HCT116 (cell line): ENCODE data around the gene TNIK.

ENCODE experiments used
- EZH2 ChIP-seq: fragments of 200-600 bp; sonication (generic); IDR thresholded peaks from 2 replicates; pipeline ENCODE4 v1.6.1; 2017; ENCODE audit warnings: antibody characterized with exemption, mixed run types
- POLR2A ChIP-seq: IDR thresholded peaks from 2 replicates; pipeline ENCODE4 v1.7.0; 2011; ENCODE audit warnings: borderline replicate concordance; ENCODE audit not compliant: insufficient read depth, insufficient read length; ENCODE audit errors: extremely low read depth
- SIN3A ChIP-seq: IDR thresholded peaks from 2 replicates; pipeline ENCODE4 v1.6.1; 2012; ENCODE audit warnings: low read depth
- ZNF274 ChIP-seq: fragments of 200-500 bp; sonication (Bioruptor generic); IDR thresholded peaks from 2 replicates; pipeline ENCODE4 v1.6.1; 2014; ENCODE audit warnings: mild to moderate bottlenecking, low read depth, low read length, inconsistent platforms
- TF ChIP-seq, protein P1 (sequence below), 3 experiments: fragments of 200-600 bp in 1 of 3; sonication (generic) in 1 of 3; IDR thresholded peaks in 2 of 3; conservative IDR thresholded peaks in 1 of 3; 2 replicates each; pipeline ENCODE4 v1.5.1; 2012 to 2017; ENCODE audit warnings: low read depth in 2 of 3, low read length in 2 of 3, antibody characterized with exemption in 1 of 3, borderline replicate concordance in 1 of 3, control low read depth in 1 of 3, mild to moderate bottlenecking in 1 of 3, mixed read lengths in 1 of 3, mixed run types in 1 of 3, moderate library complexity in 1 of 3; ENCODE audit not compliant: insufficient read depth in 1 of 3
- TF ChIP-seq, protein P2 (sequence below): IDR thresholded peaks from 2 replicates; pipeline ENCODE4 v1.6.1; 2012

DNA sequence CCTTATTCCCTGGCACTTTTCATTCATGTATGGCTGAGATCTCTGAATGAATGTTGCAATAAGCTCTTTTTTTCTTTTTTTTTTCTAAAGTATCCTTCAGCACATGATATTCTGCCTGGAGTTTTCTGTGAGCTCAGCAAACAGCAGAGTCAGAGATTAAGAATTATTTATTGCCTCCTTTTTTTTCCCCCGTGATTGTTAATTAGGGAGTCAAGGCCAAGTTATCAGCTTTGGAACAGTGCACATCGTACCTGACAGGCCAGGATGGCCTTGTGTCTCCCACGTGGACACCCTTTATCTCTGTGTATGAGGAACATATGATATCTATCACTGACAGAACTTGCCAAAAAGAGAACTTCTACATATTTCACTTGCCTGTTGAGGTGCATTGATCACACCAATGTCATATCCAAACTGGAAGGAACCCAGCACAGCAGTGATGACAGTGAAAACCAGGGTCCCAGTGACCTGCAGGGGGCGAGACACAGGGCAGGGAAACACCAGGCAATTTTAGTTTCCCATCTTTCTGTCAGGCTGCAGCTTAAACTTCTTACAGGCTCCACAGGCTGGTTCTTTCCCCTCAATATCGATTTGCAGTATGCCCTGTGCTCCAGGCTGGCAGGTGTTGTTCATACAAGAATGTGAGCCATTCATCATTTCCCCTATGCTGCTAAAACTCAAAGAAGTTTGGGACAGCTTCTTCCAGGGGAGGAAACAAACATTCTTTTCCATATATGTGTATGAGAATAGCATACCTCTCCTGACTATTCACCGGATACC is 441.9 kb downstream of the TNIK start:
- TF ChIP-seq POLR2A, result no peak
- TF ChIP-seq, protein P1, sequence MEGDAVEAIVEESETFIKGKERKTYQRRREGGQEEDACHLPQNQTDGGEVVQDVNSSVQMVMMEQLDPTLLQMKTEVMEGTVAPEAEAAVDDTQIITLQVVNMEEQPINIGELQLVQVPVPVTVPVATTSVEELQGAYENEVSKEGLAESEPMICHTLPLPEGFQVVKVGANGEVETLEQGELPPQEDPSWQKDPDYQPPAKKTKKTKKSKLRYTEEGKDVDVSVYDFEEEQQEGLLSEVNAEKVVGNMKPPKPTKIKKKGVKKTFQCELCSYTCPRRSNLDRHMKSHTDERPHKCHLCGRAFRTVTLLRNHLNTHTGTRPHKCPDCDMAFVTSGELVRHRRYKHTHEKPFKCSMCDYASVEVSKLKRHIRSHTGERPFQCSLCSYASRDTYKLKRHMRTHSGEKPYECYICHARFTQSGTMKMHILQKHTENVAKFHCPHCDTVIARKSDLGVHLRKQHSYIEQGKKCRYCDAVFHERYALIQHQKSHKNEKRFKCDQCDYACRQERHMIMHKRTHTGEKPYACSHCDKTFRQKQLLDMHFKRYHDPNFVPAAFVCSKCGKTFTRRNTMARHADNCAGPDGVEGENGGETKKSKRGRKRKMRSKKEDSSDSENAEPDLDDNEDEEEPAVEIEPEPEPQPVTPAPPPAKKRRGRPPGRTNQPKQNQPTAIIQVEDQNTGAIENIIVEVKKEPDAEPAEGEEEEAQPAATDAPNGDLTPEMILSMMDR (IDR thresholded peaks at IDR 0.05 in 2 of 3, conservative IDR thresholded peaks at IDR 0.05 in 1 of 3; ENCODE audit: borderline replicate concordance in 1 of 3, insufficient read depth in 1 of 3, low read depth in 2 of 3, low read length in 2 of 3), result peak in 2 of 3 experiments; percentile 61 to 80; a peak in 4 of 6 replicates
- TF ChIP-seq, protein P2, sequence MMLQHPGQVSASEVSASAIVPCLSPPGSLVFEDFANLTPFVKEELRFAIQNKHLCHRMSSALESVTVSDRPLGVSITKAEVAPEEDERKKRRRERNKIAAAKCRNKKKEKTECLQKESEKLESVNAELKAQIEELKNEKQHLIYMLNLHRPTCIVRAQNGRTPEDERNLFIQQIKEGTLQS, result no peak
- TF ChIP-seq SIN3A, result no peak
- TF ChIP-seq EZH2, result no peak
- no peak for TF ChIP-seq ZNF274
